DOHH2 (cell line): ENCODE measurements around the gene RAD51B.

ENCODE experiments used
- EZH2phosphoT487 ChIP-seq: fragments of 200-600 bp; sonication (generic); IDR thresholded peaks from 2 replicates; pipeline ENCODE4 v1.6.1; 2017; ENCODE audit warnings: borderline replicate concordance, mild to moderate bottlenecking, antibody characterized with exemption, low read length, moderate library complexity, mixed read lengths
- TF ChIP-seq, protein P1 (sequence below): fragments of 200-600 bp; sonication (generic); IDR thresholded peaks from one replicate; pipeline ENCODE4 v1.5.1; 2014; ENCODE audit warnings: antibody characterized with exemption, mild to moderate bottlenecking, low read depth, low read length; ENCODE audit not compliant: poor library complexity, severe bottlenecking

GRCh38 chr14:68711561-68712309, 892.2 kb downstream of the RAD51B start:
- TF ChIP-seq, protein P1, sequence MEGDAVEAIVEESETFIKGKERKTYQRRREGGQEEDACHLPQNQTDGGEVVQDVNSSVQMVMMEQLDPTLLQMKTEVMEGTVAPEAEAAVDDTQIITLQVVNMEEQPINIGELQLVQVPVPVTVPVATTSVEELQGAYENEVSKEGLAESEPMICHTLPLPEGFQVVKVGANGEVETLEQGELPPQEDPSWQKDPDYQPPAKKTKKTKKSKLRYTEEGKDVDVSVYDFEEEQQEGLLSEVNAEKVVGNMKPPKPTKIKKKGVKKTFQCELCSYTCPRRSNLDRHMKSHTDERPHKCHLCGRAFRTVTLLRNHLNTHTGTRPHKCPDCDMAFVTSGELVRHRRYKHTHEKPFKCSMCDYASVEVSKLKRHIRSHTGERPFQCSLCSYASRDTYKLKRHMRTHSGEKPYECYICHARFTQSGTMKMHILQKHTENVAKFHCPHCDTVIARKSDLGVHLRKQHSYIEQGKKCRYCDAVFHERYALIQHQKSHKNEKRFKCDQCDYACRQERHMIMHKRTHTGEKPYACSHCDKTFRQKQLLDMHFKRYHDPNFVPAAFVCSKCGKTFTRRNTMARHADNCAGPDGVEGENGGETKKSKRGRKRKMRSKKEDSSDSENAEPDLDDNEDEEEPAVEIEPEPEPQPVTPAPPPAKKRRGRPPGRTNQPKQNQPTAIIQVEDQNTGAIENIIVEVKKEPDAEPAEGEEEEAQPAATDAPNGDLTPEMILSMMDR = no peak
- TF ChIP-seq EZH2phosphoT487 = no peak
